Mammary epithelial cell (primary cell): ENCODE data around the gene NRG2.

Source experiments
- CTCF ChIP-seq, 2 donors: IDR thresholded peaks in 1 of 2; conservative IDR thresholded peaks in 1 of 2; 2 replicates each; pipeline ENCODE4 v1.5.1; 2011 to 2012; ENCODE audit warnings: inconsistent platforms in 2 of 2, low read length in 2 of 2, mild to moderate bottlenecking in 2 of 2, control low read depth in 1 of 2, low read depth in 1 of 2; ENCODE audit not compliant: insufficient read depth in 1 of 2; ENCODE audit errors: extremely low read depth in 1 of 2
- EZH2 ChIP-seq: IDR thresholded peaks from 2 replicates; pipeline ENCODE4 v1.6.1; 2012; ENCODE audit warnings: low read length, inconsistent platforms, borderline replicate concordance

DNA sequence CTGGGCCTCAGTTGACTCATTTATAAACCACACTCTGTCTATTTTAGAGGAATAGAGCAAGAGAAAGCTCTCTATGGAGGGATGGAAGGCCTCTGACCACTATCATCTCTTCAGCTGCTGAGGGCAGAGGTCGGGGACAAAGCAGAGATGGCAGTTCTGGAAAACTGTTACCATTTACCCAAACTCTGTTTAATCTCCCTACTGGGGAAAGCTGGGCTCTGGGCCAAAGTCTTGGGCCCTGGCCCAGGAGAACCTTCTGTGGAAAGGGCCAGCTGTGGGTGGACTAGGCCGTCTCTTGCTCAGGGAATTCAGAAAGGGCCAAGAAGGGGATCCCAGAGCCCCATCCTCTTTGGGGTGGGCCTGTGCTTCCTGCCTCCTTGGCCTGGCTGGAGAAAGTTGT, 147.5 kb downstream of the NRG2 start:
- TF ChIP-seq CTCF (conservative IDR thresholded peaks at IDR 0.05 in 1 of 2, IDR thresholded peaks at IDR 0.05 in 1 of 2; ENCODE audit: extremely low read depth in 1 of 2, insufficient read depth in 1 of 2, low read depth in 1 of 2, low read length in 2 of 2) (no peak), EZH2 (no peak)
